Loucy (cell line): ENCODE results near the gene DDX24.
"Not testable (repeated sequence)": the region's sequence is repeated elsewhere in the genome, so short reads cannot be mapped to it uniquely, and the experiment has no call there.

ENCODE experiments used
- H2AFZ ChIP-seq: fragments of 200-600 bp; sonication (generic); 2 replicates; pipeline ENCODE4 v1.6.0; 2016; ENCODE audit warnings: antibody characterized with exemption, mild to moderate bottlenecking, low read length, moderate library complexity
- H3F3A ChIP-seq: fragments of 200-600 bp; 2 replicates; pipeline ENCODE4 v1.6.0; 2016; ENCODE audit warnings: antibody characterized with exemption, low read depth, mild to moderate bottlenecking
- H3K27me3 ChIP-seq: fragments of 200-600 bp; sonication (generic); 2 replicates; pipeline ENCODE4 v1.6.1; 2014; ENCODE audit warnings: low read length, mild to moderate bottlenecking; ENCODE audit not compliant: insufficient read depth, poor library complexity, severe bottlenecking
- H3K36me3 ChIP-seq: fragments of 200-600 bp; sonication (generic); 2 replicates; pipeline ENCODE4 v1.6.1; 2016; ENCODE audit warnings: low read length; ENCODE audit not compliant: insufficient read depth
- H3K4me1 ChIP-seq: fragments of 200-600 bp; sonication (generic); 2 replicates; pipeline ENCODE4 v1.5.1; 2014; ENCODE audit warnings: low read length, mild to moderate bottlenecking; ENCODE audit not compliant: insufficient read depth, poor library complexity, severe bottlenecking
- H3K4me2 ChIP-seq: fragments of 200-600 bp; sonication (generic); 2 replicates; pipeline ENCODE4 v1.6.0; 2014; ENCODE audit warnings: antibody characterized with exemption, low read length, low read depth, mild to moderate bottlenecking; ENCODE audit not compliant: poor library complexity, severe bottlenecking
- H3K4me3 ChIP-seq: fragments of 200-600 bp; sonication (generic); 2 replicates; pipeline ENCODE4 v1.5.1; 2014; ENCODE audit warnings: low read length, mild to moderate bottlenecking, mixed read lengths; ENCODE audit not compliant: poor library complexity, severe bottlenecking
- H3K79me2 ChIP-seq: fragments of 200-600 bp; sonication (generic); 2 replicates; pipeline ENCODE4 v1.6.1; 2014; ENCODE audit warnings: low read length; ENCODE audit not compliant: insufficient read depth
- H3K9ac ChIP-seq: fragments of 200-600 bp; sonication (generic); 2 replicates; pipeline ENCODE4 v1.6.0; 2014; ENCODE audit warnings: mild to moderate bottlenecking, low read depth, low read length, moderate library complexity; ENCODE audit not compliant: poor library complexity, severe bottlenecking
- H3K9me2 ChIP-seq: fragments of 200-600 bp; sonication (generic); replicated peaks from 2 replicates; pipeline ENCODE4 v1.6.1; 2016; ENCODE audit warnings: low read depth, low read length, mixed read lengths
- H3K9me3 ChIP-seq: fragments of 200-600 bp; sonication (generic); 2 replicates; pipeline ENCODE4 v1.6.1; 2014; ENCODE audit warnings: mild to moderate bottlenecking, antibody characterized with exemption, low read length, low read depth; ENCODE audit not compliant: insufficient read depth
- H4K20me1 ChIP-seq: fragments of 200-600 bp; sonication (generic); 2 replicates; pipeline ENCODE4 v1.6.0; 2014; ENCODE audit warnings: antibody characterized with exemption, low read length, mild to moderate bottlenecking; ENCODE audit not compliant: insufficient read depth, poor library complexity, severe bottlenecking
- CTCF ChIP-seq: fragments of 200-600 bp; sonication (generic); conservative IDR thresholded peaks from 2 replicates; pipeline ENCODE4 v1.5.1; 2014; ENCODE audit warnings: mild to moderate bottlenecking, antibody characterized with exemption, low read length
- EZH2phosphoT487 ChIP-seq: fragments of 200-600 bp; IDR thresholded peaks from 2 replicates; pipeline ENCODE4 v1.6.1; 2018; ENCODE audit warnings: antibody characterized with exemption, mild to moderate bottlenecking, moderate library complexity, borderline replicate concordance

Gene DDX24

DNA sequence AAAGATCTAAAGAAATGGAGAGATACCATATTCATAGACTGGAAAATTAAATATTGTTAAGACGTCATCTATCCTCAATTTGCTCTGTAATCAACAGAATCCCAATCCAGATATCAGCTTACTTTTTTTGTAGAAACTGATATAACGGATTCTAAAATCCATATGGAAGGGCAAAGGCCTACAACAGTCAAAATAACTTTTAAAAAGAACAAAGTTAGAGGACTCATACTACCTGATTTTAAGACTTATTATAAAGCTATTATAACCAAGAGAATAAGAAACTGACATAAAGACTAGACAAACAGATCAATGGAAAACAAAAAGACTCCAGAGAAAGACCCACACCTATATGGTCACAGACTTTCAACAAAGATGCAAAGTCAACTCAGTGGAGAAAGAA is 6.0 kb downstream of the DDX24 start:
- peaks cover 18% of the 10 kb centered on the region; the same call in 1 of the 2 replicates for H3K9me3 ChIP-seq
- no peak overlapping the region for H3K9ac ChIP-seq
- peaks cover 44% of the 10 kb centered on the region for H3K4me1 ChIP-seq
- peak overlapping the region; percentile 88 for H3K4me3 ChIP-seq
- no peaks in the 10 kb centered on the region for H3K27me3 ChIP-seq
- H3K79me2 ChIP-seq = peaks cover 100% of the 10 kb centered on the region
- no peaks in the 10 kb centered on the region for H3K9me2 ChIP-seq
- H3K4me2 ChIP-seq = peak overlapping the region; percentile 85
- H3K36me3 ChIP-seq = peaks cover 5% of the 10 kb centered on the region; the same call in 1 of the 2 replicates
- H4K20me1 ChIP-seq = peaks cover 47% of the 10 kb centered on the region
- H3F3A ChIP-seq = no peaks in the 10 kb centered on the region
- H2AFZ ChIP-seq = no peak overlapping the region
- TF ChIP-seq EZH2phosphoT487 = no peak
- no peak for TF ChIP-seq CTCF

DNA sequence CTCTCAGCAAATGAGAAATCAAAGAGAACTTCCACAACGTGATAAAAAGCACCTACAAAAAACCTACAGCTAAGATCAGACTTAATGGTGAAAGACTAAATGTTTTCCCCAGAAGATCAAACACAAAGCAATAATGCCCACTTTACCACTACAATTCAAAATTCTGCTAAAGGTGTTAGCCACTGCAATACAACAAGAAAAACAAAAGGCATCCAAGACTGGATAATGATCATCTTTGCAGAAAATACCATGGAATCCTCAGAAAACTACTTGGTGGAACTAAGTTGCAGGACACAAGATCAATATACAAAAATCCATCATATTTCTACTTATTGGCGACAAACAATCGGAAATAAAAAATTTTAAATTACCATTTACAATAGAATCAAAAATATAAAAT is 6.5 kb downstream of the DDX24 start:
- Histone ChIP-seq H3K9me3 (peaks cover 22% of the 10 kb centered on the region; the same call in 1 of the 2 replicates), H2AFZ (no peak overlapping the region), H3K79me2 (peaks cover 100% of the 10 kb centered on the region), H3K4me1 (peaks cover 39% of the 10 kb centered on the region), H3K9ac (no peak overlapping the region), H3K36me3 (peaks cover 5% of the 10 kb centered on the region; the same call in 1 of the 2 replicates), H3F3A (no peaks in the 10 kb centered on the region), H3K4me3 (peak overlapping the region; percentile 4), H3K4me2 (no peak overlapping the region), H3K27me3 (no peaks in the 10 kb centered on the region), H3K9me2 (no peaks in the 10 kb centered on the region), H4K20me1 (peaks cover 42% of the 10 kb centered on the region)
- TF ChIP-seq EZH2phosphoT487 (no peak), CTCF (no peak)

DNA sequence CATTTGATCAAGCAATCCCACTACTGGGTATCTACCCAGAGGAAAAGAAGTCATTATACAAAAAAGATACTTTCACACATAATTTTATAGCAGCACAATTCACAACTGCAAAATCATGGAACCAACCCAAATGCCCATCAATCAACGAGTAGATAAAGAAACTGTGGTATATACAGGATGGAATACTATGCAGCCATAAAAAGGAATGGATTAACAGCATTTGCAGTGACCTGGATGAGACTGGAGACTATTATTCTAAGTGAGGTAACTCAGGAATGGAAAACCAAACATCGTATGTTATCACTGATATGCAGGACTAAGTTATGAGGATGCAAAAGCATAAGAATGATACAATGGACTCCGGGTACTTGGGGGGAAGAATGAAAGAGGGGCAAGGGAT is 8.9 kb downstream of the DDX24 start:
- peaks cover 16% of the 10 kb centered on the region for H3K4me1 ChIP-seq
- H3K9ac ChIP-seq, H3K27me3 ChIP-seq, H2AFZ ChIP-seq, H3K4me2 ChIP-seq, H3K4me3 ChIP-seq, H3K36me3 ChIP-seq, H3F3A ChIP-seq, H3K9me2 ChIP-seq: not testable (repeated sequence)
- peaks cover 25% of the 10 kb centered on the region; the same call in 1 of the 2 replicates for H3K9me3 ChIP-seq
- H4K20me1 ChIP-seq = peaks cover 21% of the 10 kb centered on the region
- peaks cover 100% of the 10 kb centered on the region for H3K79me2 ChIP-seq

- H3K27me3 ChIP-seq = no peaks in the 10 kb centered on the region
- H3K79me2 ChIP-seq = peaks cover 89% of the 10 kb centered on the region
- no peaks in the 10 kb centered on the region for H3K9me2 ChIP-seq
- no peak overlapping the region for H3K4me2 ChIP-seq
- H3K4me1 ChIP-seq = no peaks in the 10 kb centered on the region
- no peaks in the 10 kb centered on the region for H3F3A ChIP-seq
- H3K9me3 ChIP-seq = peaks cover 12% of the 10 kb centered on the region; the same call in 1 of the 2 replicates
- H3K9ac ChIP-seq = no peak overlapping the region
- no peak overlapping the region for H3K4me3 ChIP-seq
- no peak overlapping the region for H2AFZ ChIP-seq
- peaks cover 28% of the 10 kb centered on the region; the same call in 1 of the 2 replicates for H3K36me3 ChIP-seq
- TF ChIP-seq CTCF (no peak), EZH2phosphoT487 (no peak)
- peaks cover 32% of the 10 kb centered on the region for H4K20me1 ChIP-seq
Observed at GRCh38 chr14:94066089-94066676, 14.8 kb downstream of the DDX24 start.
